GM12891 (cell line): Measurements from ENCODE around the gene PDIA5.

Experiments
- POLR2A ChIP-seq: IDR thresholded peaks from 2 replicates; pipeline ENCODE4 v1.6.1; 2011; ENCODE audit warnings: low read depth, low read length, control low read depth
- POLR2AphosphoS5 ChIP-seq: IDR thresholded peaks from 2 replicates; pipeline ENCODE4 v1.6.1; 2011; ENCODE audit warnings: low read depth, low read length, control low read depth

GRCh38 chr3:123060054-123060453 is 6.8 kb upstream of the PDIA5 start:
- TF ChIP-seq POLR2A (no peak), POLR2AphosphoS5 (no peak)
